H1 (cell line): ENCODE results near the gene SOX6. TPM values are rescaled to one million over a fixed set of nuclear protein-coding genes. Genes with fewer than 3 reads are reported as not detected.

ENCODE experiments used
- CTCF ChIA-PET: fragments of 300-600 bp; sonication (Branson Sonifier 250); formaldehyde crosslinking; loops from one replicate; lab custom pipeline; 2021; ENCODE audit not compliant: partially characterized antibody; lab: Charles Lee
- POLR2A ChIA-PET: fragments of 300-600 bp; sonication (Branson Sonifier 250); formaldehyde crosslinking; loops from one replicate; lab custom pipeline; 2021; ENCODE audit warnings: inconsistent platforms; ENCODE audit not compliant: partially characterized antibody; lab: Charles Lee
- DNase-seq, 2 experiments: peaks; one replicate each; pipeline versions ENCODE4 v3.0.0 to v3.0.0-alpha.2; 2010 to 2022; ENCODE audit warnings: low spot score in 2 of 2, low read depth in 1 of 2, mixed read lengths in 1 of 2
- FAIRE-seq: peaks from 2 replicates; lab custom pipeline; 2011; peaks lifted over from hg19 to GRCh38; lab: Jason Lieb, UNC
- H2AFZ ChIP-seq: 2 replicates; pipeline ENCODE4 v1.8.1; 2012; ENCODE audit warnings: low read length, inconsistent platforms
- H2AK5ac ChIP-seq: 2 replicates; pipeline ENCODE4 v1.6.1; 2013; ENCODE audit warnings: low read depth, low read length
- H2BK120ac ChIP-seq: replicated peaks from 2 replicates; pipeline ENCODE3; 2013; ENCODE audit warnings: low read depth, low read length, inconsistent platforms
- H2BK12ac ChIP-seq: 2 replicates; pipeline ENCODE4 v1.6.1; 2013; ENCODE audit warnings: low read depth, low read length
- H2BK15ac ChIP-seq: 2 replicates; pipeline ENCODE4 v1.6.1; 2013; ENCODE audit warnings: low read length
- H2BK20ac ChIP-seq: 2 replicates; pipeline ENCODE4 v1.6.1; 2013; ENCODE audit warnings: low read length
- H2BK5ac ChIP-seq: 2 replicates; pipeline ENCODE4 v1.6.1; 2013; ENCODE audit warnings: low read depth, low read length
- H3K14ac ChIP-seq: 2 replicates; pipeline ENCODE4 v1.6.1; 2013; ENCODE audit warnings: inconsistent platforms; ENCODE audit not compliant: insufficient read length
- H3K18ac ChIP-seq: 2 replicates; pipeline ENCODE4 v1.6.1; 2013; ENCODE audit warnings: low read length; ENCODE audit errors: extremely low read depth
- H3K23ac ChIP-seq: 2 replicates; pipeline ENCODE4 v1.6.1; 2013; ENCODE audit warnings: inconsistent platforms; ENCODE audit not compliant: insufficient read length
- H3K23me2 ChIP-seq: 2 replicates; pipeline ENCODE4 v1.6.1; 2013; ENCODE audit warnings: low read depth, low read length
- H3K27ac ChIP-seq: 2 replicates; pipeline ENCODE4 v1.6.1; 2011; ENCODE audit warnings: low read depth, low read length, inconsistent platforms
- H3K27me3 ChIP-seq, 4 experiments: replicated peaks in 1 of 4; 1 replicate in 1 of 4; 2 replicates in 3 of 4; pipeline versions ENCODE4 v1.6.1 to v1.8.1; 2011 to 2013; ENCODE audit warnings: low read length in 3 of 4, mild to moderate bottlenecking in 3 of 4, inconsistent platforms in 2 of 4, mixed read lengths in 2 of 4, moderate library complexity in 1 of 4; ENCODE audit not compliant: control insufficient read depth in 3 of 4, insufficient read depth in 3 of 4; ENCODE audit errors: extremely low read depth in 1 of 4
- H3K36me3 ChIP-seq, 4 experiments: 2 replicates each; pipeline versions ENCODE4 v1.6.1 to v1.8.1; 2011 to 2013; ENCODE audit warnings: mild to moderate bottlenecking in 4 of 4, low read length in 3 of 4, moderate library complexity in 2 of 4, control low read depth in 1 of 4, inconsistent platforms in 1 of 4; ENCODE audit not compliant: insufficient read depth in 4 of 4, control insufficient read depth in 2 of 4
- H3K4ac ChIP-seq: replicated peaks from 2 replicates; pipeline ENCODE3; 2013; ENCODE audit warnings: low read length, low read depth, mixed read lengths, inconsistent platforms; ENCODE audit not compliant: insufficient read length
- H3K4me1 ChIP-seq, 4 experiments: replicated peaks in 1 of 4; 1 replicate in 1 of 4; 2 replicates in 3 of 4; pipeline versions ENCODE4 v1.6.1 to v1.8.1; 2011 to 2013; ENCODE audit warnings: low read length in 3 of 4, inconsistent platforms in 2 of 4, mixed read lengths in 1 of 4; ENCODE audit not compliant: insufficient read depth in 4 of 4, control insufficient read depth in 3 of 4
- H3K4me2 ChIP-seq, 2 experiments: 2 replicates each; pipeline versions ENCODE4 v1.6.1 to v1.8.1; 2011 to 2013; ENCODE audit warnings: low read depth in 2 of 2, low read length in 2 of 2, control low read depth in 1 of 2, inconsistent platforms in 1 of 2, mild to moderate bottlenecking in 1 of 2; ENCODE audit not compliant: insufficient read depth in 1 of 2
- H3K4me3 ChIP-seq, 4 experiments: fragments of 200-600, 300-600 bp in 1 of 4; sonication (generic), shearing (Covaris generic), sonication (Bioruptor Twin) in 1 of 4; 2 replicates each; pipeline versions ENCODE4 v1.5.1 to v1.8.1; 2011 to 2016; ENCODE audit warnings: low read length in 4 of 4, low read depth in 3 of 4, control low read depth in 2 of 4, inconsistent platforms in 2 of 4, mild to moderate bottlenecking in 2 of 4, mixed read lengths in 1 of 4, moderate library complexity in 1 of 4; ENCODE audit not compliant: insufficient read depth in 2 of 4; ENCODE audit errors: extremely low read depth in 1 of 4
- H3K56ac ChIP-seq: replicated peaks from 2 replicates; pipeline ENCODE3; 2013; ENCODE audit warnings: low read depth, mild to moderate bottlenecking, mixed read lengths, low read length, inconsistent platforms; ENCODE audit not compliant: insufficient read length
- H3K79me1 ChIP-seq: 2 replicates; pipeline ENCODE4 v1.6.1; 2013; ENCODE audit warnings: low read depth, low read length, control low read depth
- H3K79me2 ChIP-seq, 2 experiments: 2 replicates each; pipeline versions ENCODE4 v1.6.1 to v1.8.1; 2012 to 2013; ENCODE audit warnings: low read length in 2 of 2, mild to moderate bottlenecking in 2 of 2, inconsistent platforms in 1 of 2; ENCODE audit not compliant: insufficient read depth in 2 of 2, control insufficient read depth in 1 of 2
- H3K9ac ChIP-seq, 4 experiments: replicated peaks in 1 of 4; 1 replicate in 1 of 4; 2 replicates in 3 of 4; pipeline versions ENCODE4 v1.6.1 to v1.8.1; 2011 to 2013; ENCODE audit warnings: low read depth in 3 of 4, low read length in 3 of 4, control low read depth in 2 of 4, mild to moderate bottlenecking in 2 of 4, moderate library complexity in 2 of 4, inconsistent platforms in 1 of 4; ENCODE audit errors: extremely low read depth in 1 of 4
- H3K9me3 ChIP-seq, 2 experiments: 2 replicates each; pipeline versions ENCODE4 v1.6.1 to v1.8.1; 2012 to 2013; ENCODE audit warnings: mild to moderate bottlenecking in 2 of 2, moderate library complexity in 2 of 2, control low read depth in 1 of 2, inconsistent platforms in 1 of 2, low read depth in 1 of 2, low read length in 1 of 2, mixed read lengths in 1 of 2; ENCODE audit not compliant: insufficient read depth in 2 of 2
- H4K20me1 ChIP-seq, 2 experiments: replicated peaks in 1 of 2; 2 replicates each; pipeline versions ENCODE3 to v1.8.1; 2011 to 2013; ENCODE audit warnings: inconsistent platforms in 2 of 2, low read length in 2 of 2, mild to moderate bottlenecking in 1 of 2; ENCODE audit not compliant: insufficient read depth in 2 of 2, control insufficient read depth in 1 of 2
- H4K5ac ChIP-seq: 2 replicates; pipeline ENCODE4 v1.6.1; 2013; ENCODE audit warnings: low read length, low read depth, mixed read lengths, inconsistent platforms; ENCODE audit not compliant: insufficient read length
- H4K8ac ChIP-seq: 2 replicates; pipeline ENCODE4 v1.8.0; 2013; ENCODE audit warnings: mild to moderate bottlenecking, moderate library complexity, low read length, inconsistent platforms; ENCODE audit not compliant: insufficient read depth; ENCODE audit errors: extremely low read depth
- H4K91ac ChIP-seq: replicated peaks from 2 replicates; pipeline ENCODE3; 2013; ENCODE audit warnings: low read length, mixed read lengths, inconsistent platforms; ENCODE audit not compliant: insufficient read length
- CBX5 ChIP-seq: fragments of 300-800, 300-1000 bp; sonication (generic); IDR thresholded peaks from 2 replicates; pipeline ENCODE4 v1.7.1; 2016; ENCODE audit warnings: antibody characterized with exemption, low read length, low read depth
- EGR1 ChIP-seq: IDR thresholded peaks from 2 replicates; pipeline ENCODE4 v1.6.1; 2011; ENCODE audit warnings: low read depth, low read length, borderline replicate concordance
- EZH2 ChIP-seq: fragments of 200-600 bp; sonication (generic); IDR thresholded peaks from 2 replicates; pipeline ENCODE4 v1.7.1; 2012; ENCODE audit warnings: low read depth, mild to moderate bottlenecking, moderate library complexity, low read length, inconsistent platforms; ENCODE audit not compliant: severe bottlenecking
- GTF2F1 ChIP-seq: IDR thresholded peaks from 2 replicates; pipeline ENCODE4 v1.6.1; 2012; ENCODE audit warnings: low read depth, low read length, improper control_type of control experiment, borderline replicate concordance
- JUN ChIP-seq: IDR thresholded peaks from 2 replicates; pipeline ENCODE4 v1.6.1; 2011; ENCODE audit warnings: low read depth, mild to moderate bottlenecking, improper control_type of control experiment, low read length
- MAFK ChIP-seq: IDR thresholded peaks from 2 replicates; pipeline ENCODE4 v1.6.1; 2012; ENCODE audit warnings: low read depth, mild to moderate bottlenecking, improper control_type of control experiment, low read length
- RFX5 ChIP-seq: IDR thresholded peaks from 2 replicates; pipeline ENCODE4 v1.6.1; 2011; ENCODE audit warnings: low read depth, low read length, improper control_type of control experiment, borderline replicate concordance
- YY1 ChIP-seq: IDR thresholded peaks from 2 replicates; pipeline ENCODE4 v1.6.1; 2011; ENCODE audit warnings: low read depth, mild to moderate bottlenecking, low read length
- polyA plus RNA-seq, 7 experiments: library from polyadenylated mRNA; depleted of rRNA in 3 of 7; stranded (reverse) in 5 of 7; unstranded in 2 of 7; fragments of >200 nt in 5 of 7; fragments of 200-250 nt in 2 of 7; gene quantifications; 1 replicate in 5 of 7; 2 replicates in 1 of 7; 4 replicates in 1 of 7; pipeline versions ENCODE4 v1.2.1 to v1.2.3, GENCODE V29; 2011 to 2013; ENCODE audit warnings: missing spikeins in 2 of 7, mixed read lengths in 2 of 7
- total RNA-seq: library from RNA; stranded (reverse); fragmentation: NEBNext Ultra II Directional; extraction: Animal tissue kit (Norgen Biotek cat#: 25700); gene quantifications from 2 replicates; pipeline ENCODE4 v1.2.1, GENCODE V29; 2021

SOX6 gene
- total and polyA plus RNA-seq, 2 of the 8 experiments (the other 6 are each of a cell fraction or from before 2014, with no cell fraction given), result 0.09 TPM; not detected in 1

- Histone ChIP-seq H3K9me3 (no peaks in the 10 kb centered on the region), H3K36me3 (no peaks in the 10 kb centered on the region), H2BK20ac (no peak overlapping the region), H2BK120ac (no peak overlapping the region), H3K14ac (no peak overlapping the region), H3K4me2 (no peak overlapping the region), H4K91ac (no peak overlapping the region), H3K79me2 (no peaks in the 10 kb centered on the region), H3K9ac (no peak overlapping the region), H3K27me3 (no peaks in the 10 kb centered on the region), H2BK15ac (no peak overlapping the region), H3K4ac (no peak overlapping the region), H3K56ac (no peak overlapping the region), H3K4me1 (no peaks in the 10 kb centered on the region), H4K8ac (no peak overlapping the region), H2AK5ac (no peak overlapping the region), H3K23ac (no peak overlapping the region), H2AFZ (no peak overlapping the region), H3K4me3 (no peak overlapping the region), H3K18ac (no peak overlapping the region), H4K5ac (no peak overlapping the region), H3K23me2 (no peaks in the 10 kb centered on the region), H3K27ac (no peak overlapping the region), H4K20me1 (no peaks in the 10 kb centered on the region), H3K79me1 (no peaks in the 10 kb centered on the region), H2BK12ac (no peak overlapping the region), H2BK5ac (no peak overlapping the region)
- DNase-seq (no peak), FAIRE-seq (no peak)
- ChIA-PET POLR2A (no interaction called here), CTCF (no interaction called here)
- TF ChIP-seq GTF2F1 (no peak), RFX5 (no peak), EGR1 (no peak), MAFK (no peak), YY1 (no peak), CBX5 (no peak), JUN (no peak), EZH2 (no peak)
These were observed 228.6 kb downstream of the SOX6 start for GRCh38 chr11:16127732-16128131.
